HEK293 (cell line): ENCODE results near the gene TMEM141.

ENCODE experiments used
- BCL11B ChIP-seq: fragments of 450-650 bp; formaldehyde crosslinking; IDR thresholded peaks from 2 replicates; pipeline ENCODE4 v1.5.1; 2016; ENCODE audit warnings: low read depth, missing biosample characterization, missing genetic modification characterization
- CTCF ChIP-seq: fragments of 450-650 bp; formaldehyde crosslinking; IDR thresholded peaks from 2 replicates; pipeline ENCODE4 v1.5.1; 2016; ENCODE audit warnings: missing biosample characterization, missing genetic modification characterization
- GLIS2 ChIP-seq: fragments of 450-650 bp; formaldehyde crosslinking; IDR thresholded peaks from 2 replicates; pipeline ENCODE4 v1.5.1; 2016; ENCODE audit warnings: missing biosample characterization, missing genetic modification characterization
- HIC1 ChIP-seq: fragments of 450-650 bp; formaldehyde crosslinking; IDR thresholded peaks from 2 replicates; pipeline ENCODE4 v1.5.1; 2016; ENCODE audit warnings: missing biosample characterization, missing genetic modification characterization
- KLF16 ChIP-seq: fragments of 450-650 bp; formaldehyde crosslinking; IDR thresholded peaks from 2 replicates; pipeline ENCODE4 v1.5.1; 2017; ENCODE audit warnings: missing biosample characterization, missing genetic modification characterization
- KLF8 ChIP-seq: fragments of 450-650 bp; formaldehyde crosslinking; IDR thresholded peaks from 2 replicates; pipeline ENCODE4 v1.5.1; 2016; ENCODE audit warnings: missing biosample characterization, missing genetic modification characterization
- PATZ1 ChIP-seq: fragments of 450-650 bp; formaldehyde crosslinking; IDR thresholded peaks from 2 replicates; pipeline ENCODE4 v1.5.1; 2016; ENCODE audit warnings: missing biosample characterization, missing genetic modification characterization
- SP2 ChIP-seq: fragments of 450-650 bp; formaldehyde crosslinking; IDR thresholded peaks from 2 replicates; pipeline ENCODE4 v1.5.1; 2016; ENCODE audit warnings: missing biosample characterization, missing genetic modification characterization
- WT1 ChIP-seq: fragments of 450-650 bp; formaldehyde crosslinking; IDR thresholded peaks from 2 replicates; pipeline ENCODE4 v1.5.1; 2016; ENCODE audit warnings: missing biosample characterization, missing genetic modification characterization
- ZFP37 ChIP-seq: fragments of 450-650 bp; formaldehyde crosslinking; IDR thresholded peaks from 2 replicates; pipeline ENCODE4 v1.5.1; 2016; ENCODE audit warnings: missing biosample characterization, missing genetic modification characterization
- ZFP69B ChIP-seq: fragments of 450-650 bp; formaldehyde crosslinking; IDR thresholded peaks from 2 replicates; pipeline ENCODE4 v1.5.1; 2016; ENCODE audit warnings: missing biosample characterization, missing genetic modification characterization
- ZNF324 ChIP-seq: fragments of 450-650 bp; formaldehyde crosslinking; IDR thresholded peaks from 2 replicates; pipeline ENCODE4 v1.5.1; 2016; ENCODE audit warnings: missing biosample characterization, missing genetic modification characterization
- ZNF341 ChIP-seq: fragments of 450-650 bp; formaldehyde crosslinking; IDR thresholded peaks from 2 replicates; pipeline ENCODE4; 2016; ENCODE audit warnings: low read depth, missing biosample characterization, missing genetic modification characterization
- ZNF391 ChIP-seq: fragments of 450-650 bp; formaldehyde crosslinking; IDR thresholded peaks from 2 replicates; pipeline ENCODE4 v1.5.1; 2016; ENCODE audit warnings: low read depth, missing biosample characterization, missing genetic modification characterization, borderline replicate concordance
- ZNF501 ChIP-seq: fragments of 450-650 bp; formaldehyde crosslinking; IDR thresholded peaks from 2 replicates; pipeline ENCODE4 v1.5.1; 2016; ENCODE audit warnings: missing biosample characterization, missing genetic modification characterization
- ZNF629 ChIP-seq: fragments of 450-650 bp; formaldehyde crosslinking; IDR thresholded peaks from 2 replicates; pipeline ENCODE4 v1.5.1; 2017; ENCODE audit warnings: missing biosample characterization, missing genetic modification characterization
- ZSCAN30 ChIP-seq: fragments of 450-650 bp; IDR thresholded peaks from 2 replicates; pipeline ENCODE4 v1.5.1; 2018; ENCODE audit warnings: missing biosample characterization, mild to moderate bottlenecking, missing genetic modification characterization, moderate library complexity
- TF ChIP-seq, protein P1 (sequence below): fragments of 450-650 bp; formaldehyde crosslinking; optimal IDR thresholded peaks from 2 replicates; pipeline ENCODE3; 2016; ENCODE audit warnings: missing biosample characterization, mild to moderate bottlenecking, missing genetic modification characterization
- TF ChIP-seq, protein P2 (sequence below): fragments of 450-650 bp; formaldehyde crosslinking; IDR thresholded peaks from 2 replicates; pipeline ENCODE4 v1.5.1; 2016; ENCODE audit warnings: missing biosample characterization, missing genetic modification characterization
- TF ChIP-seq, protein P3 (sequence below): fragments of 450-650 bp; formaldehyde crosslinking; IDR thresholded peaks from 2 replicates; pipeline ENCODE4 v1.5.1; 2016; ENCODE audit warnings: missing biosample characterization, missing genetic modification characterization

The TMEM141 gene

DNA sequence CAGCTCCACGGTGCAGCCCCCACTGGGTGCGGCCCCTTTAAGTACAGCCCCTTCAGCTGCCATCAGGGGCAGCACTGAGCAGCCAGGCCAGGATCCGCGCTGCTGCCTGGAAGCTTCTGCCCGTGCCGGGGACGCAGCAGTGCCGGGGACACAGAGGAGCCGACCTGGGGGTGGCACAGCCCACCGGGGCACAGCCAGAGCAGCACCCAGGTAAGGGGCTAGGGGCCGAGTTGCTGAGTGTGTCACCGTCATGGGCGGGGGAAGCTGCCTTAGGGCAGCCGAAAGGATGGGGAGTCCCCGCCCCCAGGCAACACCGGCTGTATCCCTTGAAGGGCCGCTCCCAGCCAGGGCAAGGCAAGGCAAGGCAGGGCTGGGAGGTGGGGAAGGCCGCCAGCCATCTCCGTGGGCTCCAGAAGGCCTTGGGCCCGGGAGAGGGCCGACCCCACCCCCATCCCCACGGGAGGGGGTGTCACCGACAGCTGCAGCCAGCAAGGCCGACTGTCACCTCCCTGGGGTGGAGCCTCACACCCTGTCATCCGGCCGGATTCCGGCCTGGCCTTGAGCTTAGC, 51.3 kb downstream of the TMEM141 start, which contains the start of gene AJM1 (continued):
- peak; percentile 94 for TF ChIP-seq CTCF (tag by site-specific recombination)
- peak; percentile 77 for TF ChIP-seq GLIS2 (tag by site-specific recombination)
- TF ChIP-seq, protein P1, sequence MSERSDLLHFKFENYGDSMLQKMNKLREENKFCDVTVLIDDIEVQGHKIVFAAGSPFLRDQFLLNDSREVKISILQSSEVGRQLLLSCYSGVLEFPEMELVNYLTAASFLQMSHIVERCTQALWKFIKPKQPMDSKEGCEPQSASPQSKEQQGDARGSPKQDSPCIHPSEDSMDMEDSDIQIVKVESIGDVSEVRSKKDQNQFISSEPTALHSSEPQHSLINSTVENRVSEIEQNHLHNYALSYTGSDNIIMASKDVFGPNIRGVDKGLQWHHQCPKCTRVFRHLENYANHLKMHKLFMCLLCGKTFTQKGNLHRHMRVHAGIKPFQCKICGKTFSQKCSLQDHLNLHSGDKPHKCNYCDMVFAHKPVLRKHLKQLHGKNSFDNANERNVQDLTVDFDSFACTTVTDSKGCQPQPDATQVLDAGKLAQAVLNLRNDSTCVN (tag by site-specific recombination) = peak; percentile 50
- 0 out of 2 replicates have a peak, but pooled peaks have one; percentile 51 for TF ChIP-seq KLF16
- peak; percentile 63 for TF ChIP-seq ZNF324 (tag by site-specific recombination)
- TF ChIP-seq WT1 (tag by site-specific recombination) = peak; percentile 33; the same call in 1 of the 2 replicates
- TF ChIP-seq, protein P2, sequence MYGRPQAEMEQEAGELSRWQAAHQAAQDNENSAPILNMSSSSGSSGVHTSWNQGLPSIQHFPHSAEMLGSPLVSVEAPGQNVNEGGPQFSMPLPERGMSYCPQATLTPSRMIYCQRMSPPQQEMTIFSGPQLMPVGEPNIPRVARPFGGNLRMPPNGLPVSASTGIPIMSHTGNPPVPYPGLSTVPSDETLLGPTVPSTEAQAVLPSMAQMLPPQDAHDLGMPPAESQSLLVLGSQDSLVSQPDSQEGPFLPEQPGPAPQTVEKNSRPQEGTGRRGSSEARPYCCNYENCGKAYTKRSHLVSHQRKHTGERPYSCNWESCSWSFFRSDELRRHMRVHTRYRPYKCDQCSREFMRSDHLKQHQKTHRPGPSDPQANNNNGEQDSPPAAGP = peak; percentile 72; the same call in 1 of the 2 replicates
- peak; percentile 29; the same call in 1 of the 2 replicates for TF ChIP-seq ZNF629
- TF ChIP-seq ZNF391 (tag by site-specific recombination) = peak; percentile 44; the same call in 1 of the 2 replicates
- peak; percentile 90 for TF ChIP-seq KLF8 (tag by site-specific recombination)
- peak; percentile 56; the same call in 1 of the 2 replicates for TF ChIP-seq SP2 (tag by site-specific recombination)
- peak; percentile 92 for TF ChIP-seq ZFP69B (tag by site-specific recombination)
- TF ChIP-seq ZNF501 (tag by site-specific recombination) = peak; percentile 77; the same call in 1 of the 2 replicates
- TF ChIP-seq HIC1 (tag by site-specific recombination) = peak; percentile 73; the same call in 1 of the 2 replicates
- peak; percentile 78 for TF ChIP-seq ZNF341 (tag by site-specific recombination)
- TF ChIP-seq ZFP37 (tag by site-specific recombination) = peak; percentile 66; the same call in 1 of the 2 replicates
- peak; percentile 18 for TF ChIP-seq BCL11B (tag by site-specific recombination)
- TF ChIP-seq, protein P3, sequence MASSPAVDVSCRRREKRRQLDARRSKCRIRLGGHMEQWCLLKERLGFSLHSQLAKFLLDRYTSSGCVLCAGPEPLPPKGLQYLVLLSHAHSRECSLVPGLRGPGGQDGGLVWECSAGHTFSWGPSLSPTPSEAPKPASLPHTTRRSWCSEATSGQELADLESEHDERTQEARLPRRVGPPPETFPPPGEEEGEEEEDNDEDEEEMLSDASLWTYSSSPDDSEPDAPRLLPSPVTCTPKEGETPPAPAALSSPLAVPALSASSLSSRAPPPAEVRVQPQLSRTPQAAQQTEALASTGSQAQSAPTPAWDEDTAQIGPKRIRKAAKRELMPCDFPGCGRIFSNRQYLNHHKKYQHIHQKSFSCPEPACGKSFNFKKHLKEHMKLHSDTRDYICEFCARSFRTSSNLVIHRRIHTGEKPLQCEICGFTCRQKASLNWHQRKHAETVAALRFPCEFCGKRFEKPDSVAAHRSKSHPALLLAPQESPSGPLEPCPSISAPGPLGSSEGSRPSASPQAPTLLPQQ = peak; percentile 94
- TF ChIP-seq ZSCAN30 (tag by site-specific recombination) = peak; percentile 74
- peak; percentile 91 for TF ChIP-seq PATZ1
- TF ChIP-seq, all 188 proteins: peak for 37; not testable (repeated sequence) for 151
